Thymus (tissue), 11 donors: Measurements from ENCODE around the gene DBI. TPM values are rescaled to one million over a fixed set of nuclear protein-coding genes. Genes with fewer than 3 reads are reported as not detected.
"Not testable (repeated sequence)": the region's sequence is repeated elsewhere in the genome, so short reads cannot be mapped to it uniquely, and the experiment has no call there.

ENCODE experiments used
- DNase-seq, 9 donors: peaks; one replicate each; pipeline ENCODE4 v3.0.0-alpha.2; 2013; ENCODE audit warnings: low spot score in 9 of 9, low read depth in 6 of 9, missing footprints in 1 of 9
- H3K27ac ChIP-seq, 2 donors: one replicate each; pipeline ENCODE4 v1.5.1; 2013; ENCODE audit warnings: control low read depth in 1 of 2, low read depth in 1 of 2, low read length in 1 of 2, mild to moderate bottlenecking in 1 of 2, moderate library complexity in 1 of 2
- H3K27me3 ChIP-seq, 2 donors: one replicate each; pipeline ENCODE4 v1.5.1; 2013; ENCODE audit warnings: low read length in 1 of 2; ENCODE audit not compliant: control insufficient read depth in 2 of 2, insufficient read depth in 1 of 2
- H3K36me3 ChIP-seq, 2 donors: one replicate each; pipeline ENCODE4 v1.5.1; 2013; ENCODE audit warnings: low read length in 1 of 2, mild to moderate bottlenecking in 1 of 2, moderate library complexity in 1 of 2; ENCODE audit not compliant: control insufficient read depth in 2 of 2, insufficient read depth in 2 of 2
- H3K4me1 ChIP-seq, 2 donors: one replicate each; pipeline ENCODE4 v1.5.1; 2013; ENCODE audit warnings: low read length in 2 of 2; ENCODE audit not compliant: control insufficient read depth in 2 of 2, insufficient read depth in 2 of 2
- H3K4me3 ChIP-seq, 2 donors: one replicate each; pipeline ENCODE4 v1.5.1; 2013; ENCODE audit warnings: low read length in 2 of 2, control low read depth in 1 of 2, mild to moderate bottlenecking in 1 of 2
- H3K9me3 ChIP-seq, 2 donors: one replicate each; pipeline ENCODE4 v1.5.1; 2013; ENCODE audit warnings: low read length in 1 of 2, mild to moderate bottlenecking in 1 of 2; ENCODE audit not compliant: control insufficient read depth in 2 of 2, insufficient read depth in 1 of 2
- WGBS: extraction: QIAGEN DNeasy Blood & Tissue Kit; methylation state at CpG from one replicate; pipeline ENCODE4 v1.1.7; 2013; 5-methylcytosine and 5-hydroxymethylcytosine counted together
- polyA plus RNA-seq: library from polyadenylated mRNA; stranded (reverse); fragments of 200-250 nt; gene quantifications from one replicate; pipeline ENCODE4 v1.2.3, GENCODE V29; 2013
- total RNA-seq: library from RNA; stranded (reverse); fragments of 120-200 nt; gene quantifications from one replicate; pipeline ENCODE4 v1.2.4, GENCODE V29; 2013
- donor health status: healthy.

Gene DBI
- total and polyA plus RNA-seq, 2 donors = 108 to 314 TPM

GRCh38 chr2:119369845-119370244, 3.1 kb downstream of the DBI start:
- Histone ChIP-seq H3K9me3 (peaks cover 0 to 11% of the 10 kb centered on the region in 2 donors), H3K27me3 (no peaks in the 10 kb centered on the region), H3K36me3 (peaks cover 43% of the 10 kb centered on the region in 2 donors), H3K27ac (no peak overlapping the region), H3K4me3 (no peak overlapping the region), H3K4me1 (peaks cover 20% of the 10 kb centered on the region in 2 donors)
- DNase-seq = no peak
- WGBS = over 99% methylated on average over 6 of the region's 6 CpGs

- H3K27me3 ChIP-seq = no peaks in the 10 kb centered on the region
- H3K4me1 ChIP-seq = peaks cover 8 to 12% of the 10 kb centered on the region in 2 donors
- no peak for DNase-seq
- peaks cover 43% of the 10 kb centered on the region in 2 donors for H3K36me3 ChIP-seq
- no peak overlapping the region for H3K27ac ChIP-seq
- WGBS = 98% methylated on average over 6 of the region's 6 CpGs
- H3K9me3 ChIP-seq = peaks cover 0 to 11% of the 10 kb centered on the region in 2 donors
- H3K4me3 ChIP-seq = no peak overlapping the region
These were observed 4.3 kb downstream of the DBI start for GRCh38 chr2:119371111-119371510.

GRCh38 chr2:119372778-119373568, 6.2 kb downstream of the DBI start:
- 76% methylated on average over 7 of the region's 7 CpGs for WGBS
- DNase-seq = no peak
- peaks cover 3% of the 10 kb centered on the region in 2 donors for H3K4me1 ChIP-seq
- H3K27ac ChIP-seq = no peak overlapping the region
- H3K4me3 ChIP-seq = no peak overlapping the region
- no peaks in the 10 kb centered on the region for H3K27me3 ChIP-seq
- H3K9me3 ChIP-seq = peaks cover 0 to 11% of the 10 kb centered on the region in 2 donors
- H3K36me3 ChIP-seq = peaks cover 43% of the 10 kb centered on the region in 2 donors

GRCh38 chr2:119373907-119374745, 7.3 kb downstream of the DBI start:
- H3K4me1 ChIP-seq, H3K4me3 ChIP-seq, DNase-seq, H3K27ac ChIP-seq, H3K27me3 ChIP-seq: not testable (repeated sequence)
- WGBS = 97% methylated on average over 5 of the region's 5 CpGs
- Histone ChIP-seq H3K9me3 (peaks cover 0 to 11% of the 10 kb centered on the region in 2 donors), H3K36me3 (peaks cover 37 to 42% of the 10 kb centered on the region in 2 donors)

- WGBS = 97% methylated on average over 6 of the region's 6 CpGs
- H3K27me3 ChIP-seq, DNase-seq, H3K4me3 ChIP-seq, H3K4me1 ChIP-seq, H3K27ac ChIP-seq: not testable (repeated sequence)
- Histone ChIP-seq H3K9me3 (peaks cover 0 to 11% of the 10 kb centered on the region in 2 donors), H3K36me3 (peaks cover 23 to 25% of the 10 kb centered on the region in 2 donors)
These were observed 9.6 kb downstream of the DBI start for GRCh38 chr2:119376406-119376805.

GRCh38 chr2:119376810-119377209, 10.0 kb downstream of the DBI start:
- H3K27ac ChIP-seq = no peak overlapping the region
- H3K27me3 ChIP-seq = no peaks in the 10 kb centered on the region
- WGBS = 99% methylated on average over 5 of the region's 5 CpGs
- H3K4me1 ChIP-seq = no peaks in the 10 kb centered on the region
- H3K9me3 ChIP-seq = peaks cover 0 to 11% of the 10 kb centered on the region in 2 donors
- no peak overlapping the region for H3K4me3 ChIP-seq
- DNase-seq = no peak
- peaks cover 19 to 21% of the 10 kb centered on the region in 2 donors for H3K36me3 ChIP-seq

GRCh38 chr2:119377294-119377992, 10.7 kb downstream of the DBI start:
- no peak for DNase-seq
- no peak overlapping the region for H3K4me3 ChIP-seq
- peaks cover 0 to 11% of the 10 kb centered on the region in 2 donors for H3K9me3 ChIP-seq
- H3K36me3 ChIP-seq = peaks cover 13 to 14% of the 10 kb centered on the region in 2 donors
- no peaks in the 10 kb centered on the region for H3K27me3 ChIP-seq
- no peaks in the 10 kb centered on the region for H3K4me1 ChIP-seq
- WGBS = 95% methylated on average over 7 of the region's 7 CpGs
- H3K27ac ChIP-seq = no peak overlapping the region

- peaks cover 7 to 9% of the 10 kb centered on the region in 2 donors for H3K36me3 ChIP-seq
- H3K4me3 ChIP-seq = no peak overlapping the region
- H3K4me1 ChIP-seq = no peaks in the 10 kb centered on the region
- H3K27me3 ChIP-seq = no peaks in the 10 kb centered on the region
- peaks cover 0 to 7% of the 10 kb centered on the region in 2 donors for H3K9me3 ChIP-seq
- no peak overlapping the region for H3K27ac ChIP-seq
- 93% methylated on average over 5 of the region's 5 CpGs for WGBS
- DNase-seq = no peak
These were observed 11.2 kb downstream of the DBI start for GRCh38 chr2:119377993-119378345.
